ENCODE measurements around the gene TSPAN14.

DNA sequence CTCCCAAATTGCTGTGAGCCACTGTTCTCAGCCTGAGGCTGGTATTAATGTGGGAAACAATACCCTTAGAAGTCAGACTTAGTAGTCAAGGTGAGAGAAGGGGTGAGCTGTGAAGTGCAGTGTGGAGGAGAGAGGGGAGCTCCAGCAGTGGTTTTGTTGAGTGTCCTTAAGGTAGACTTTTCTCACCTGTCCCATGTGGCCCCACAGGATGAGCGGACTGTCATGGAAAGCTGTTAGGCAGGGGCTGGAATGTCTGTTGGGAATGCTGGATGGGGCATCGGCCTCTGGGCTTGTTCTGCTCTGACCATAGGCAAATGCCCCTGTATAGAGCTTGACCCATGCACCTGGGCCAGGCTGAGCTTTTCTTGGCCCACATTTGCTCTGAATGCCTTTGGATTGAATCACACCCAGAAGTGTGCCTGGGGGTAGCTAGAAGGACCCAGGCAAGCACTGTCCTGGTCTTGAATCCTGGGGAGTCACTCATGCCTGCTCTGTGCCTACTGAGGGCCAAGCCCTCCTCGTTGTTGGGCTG, 47.3 kb downstream of the TSPAN14 start:
- TF ChIP-seq EZH2phosphoT487 (IDR thresholded peaks at IDR 0.05; ENCODE audit: borderline replicate concordance, low read depth, low read length): no peak
- TF ChIP-seq, protein P1, sequence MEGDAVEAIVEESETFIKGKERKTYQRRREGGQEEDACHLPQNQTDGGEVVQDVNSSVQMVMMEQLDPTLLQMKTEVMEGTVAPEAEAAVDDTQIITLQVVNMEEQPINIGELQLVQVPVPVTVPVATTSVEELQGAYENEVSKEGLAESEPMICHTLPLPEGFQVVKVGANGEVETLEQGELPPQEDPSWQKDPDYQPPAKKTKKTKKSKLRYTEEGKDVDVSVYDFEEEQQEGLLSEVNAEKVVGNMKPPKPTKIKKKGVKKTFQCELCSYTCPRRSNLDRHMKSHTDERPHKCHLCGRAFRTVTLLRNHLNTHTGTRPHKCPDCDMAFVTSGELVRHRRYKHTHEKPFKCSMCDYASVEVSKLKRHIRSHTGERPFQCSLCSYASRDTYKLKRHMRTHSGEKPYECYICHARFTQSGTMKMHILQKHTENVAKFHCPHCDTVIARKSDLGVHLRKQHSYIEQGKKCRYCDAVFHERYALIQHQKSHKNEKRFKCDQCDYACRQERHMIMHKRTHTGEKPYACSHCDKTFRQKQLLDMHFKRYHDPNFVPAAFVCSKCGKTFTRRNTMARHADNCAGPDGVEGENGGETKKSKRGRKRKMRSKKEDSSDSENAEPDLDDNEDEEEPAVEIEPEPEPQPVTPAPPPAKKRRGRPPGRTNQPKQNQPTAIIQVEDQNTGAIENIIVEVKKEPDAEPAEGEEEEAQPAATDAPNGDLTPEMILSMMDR (conservative IDR thresholded peaks at IDR 0.05; ENCODE audit: low read length): no peak
